ENCODE data around the gene BMP2K.

BMP2K gene

DNA sequence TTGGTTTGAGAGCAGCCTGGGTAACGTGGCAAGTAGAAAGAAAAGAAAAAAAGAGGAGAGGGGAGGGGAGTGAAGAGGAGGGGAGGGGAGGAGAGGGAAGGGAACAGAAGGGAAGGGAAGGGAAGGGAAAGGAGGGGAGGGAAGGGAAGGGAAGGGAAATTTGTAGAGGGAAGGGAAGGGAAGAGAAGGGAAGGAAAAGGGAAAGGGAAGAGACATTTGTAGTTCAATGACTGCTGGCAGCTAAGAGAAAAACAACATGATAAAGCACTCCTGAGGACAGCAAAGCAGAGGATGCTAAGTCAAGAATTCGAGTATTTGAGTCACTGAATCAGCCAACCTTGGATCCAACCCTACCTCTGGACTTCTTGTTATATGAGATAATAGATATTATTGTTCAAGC lies 38.2 kb upstream of the BMP2K start:
- TF ChIP-seq, protein P1, sequence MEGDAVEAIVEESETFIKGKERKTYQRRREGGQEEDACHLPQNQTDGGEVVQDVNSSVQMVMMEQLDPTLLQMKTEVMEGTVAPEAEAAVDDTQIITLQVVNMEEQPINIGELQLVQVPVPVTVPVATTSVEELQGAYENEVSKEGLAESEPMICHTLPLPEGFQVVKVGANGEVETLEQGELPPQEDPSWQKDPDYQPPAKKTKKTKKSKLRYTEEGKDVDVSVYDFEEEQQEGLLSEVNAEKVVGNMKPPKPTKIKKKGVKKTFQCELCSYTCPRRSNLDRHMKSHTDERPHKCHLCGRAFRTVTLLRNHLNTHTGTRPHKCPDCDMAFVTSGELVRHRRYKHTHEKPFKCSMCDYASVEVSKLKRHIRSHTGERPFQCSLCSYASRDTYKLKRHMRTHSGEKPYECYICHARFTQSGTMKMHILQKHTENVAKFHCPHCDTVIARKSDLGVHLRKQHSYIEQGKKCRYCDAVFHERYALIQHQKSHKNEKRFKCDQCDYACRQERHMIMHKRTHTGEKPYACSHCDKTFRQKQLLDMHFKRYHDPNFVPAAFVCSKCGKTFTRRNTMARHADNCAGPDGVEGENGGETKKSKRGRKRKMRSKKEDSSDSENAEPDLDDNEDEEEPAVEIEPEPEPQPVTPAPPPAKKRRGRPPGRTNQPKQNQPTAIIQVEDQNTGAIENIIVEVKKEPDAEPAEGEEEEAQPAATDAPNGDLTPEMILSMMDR (IDR thresholded peaks at IDR 0.05; ENCODE audit: borderline replicate concordance, control extremely low read depth, extremely low read depth, insufficient read depth, missing control alignments) = no peak
- DNase-seq (ENCODE audit: low spot score) = no peak
- in situ Hi-C loops (cut with MboI; ENCODE audit: low sequenced_read_pairs, unreplicated experiment) = no loop called here

GRCh38 chr4:78742300-78742699 lies 33.9 kb upstream of the BMP2K start:
- TF ChIP-seq, protein P1 (IDR thresholded peaks at IDR 0.05; ENCODE audit: borderline replicate concordance, control extremely low read depth, extremely low read depth, insufficient read depth, missing control alignments) = no peak
- no peak for DNase-seq (ENCODE audit: low spot score)
- in situ Hi-C loops (cut with MboI; ENCODE audit: low sequenced_read_pairs, unreplicated experiment) = no loop called here

GRCh38 chr4:78747475-78747922 lies 28.7 kb upstream of the BMP2K start:
- in situ Hi-C loops (cut with MboI; ENCODE audit: low sequenced_read_pairs, unreplicated experiment) = no loop called here
- DNase-seq (ENCODE audit: low spot score) = no peak
- TF ChIP-seq, protein P1 (IDR thresholded peaks at IDR 0.05; ENCODE audit: borderline replicate concordance, control extremely low read depth, extremely low read depth, insufficient read depth, missing control alignments) = no peak

- TF ChIP-seq, protein P1 (IDR thresholded peaks at IDR 0.05; ENCODE audit: borderline replicate concordance, control extremely low read depth, extremely low read depth, insufficient read depth, missing control alignments) = no peak
Measured at GRCh38 chr4:78748381-78748780, 27.8 kb upstream of the BMP2K start.

GRCh38 chr4:78749258-78749971 lies 26.7 kb upstream of the BMP2K start:
- in situ Hi-C loops (cut with MboI; ENCODE audit: low sequenced_read_pairs, unreplicated experiment) = no loop called here
- TF ChIP-seq, protein P1 (IDR thresholded peaks at IDR 0.05; ENCODE audit: borderline replicate concordance, control extremely low read depth, extremely low read depth, insufficient read depth, missing control alignments) = no peak
- DNase-seq (ENCODE audit: low spot score) = no peak

More at GRCh38 chr4:78748381-78748780, 27.8 kb upstream of the BMP2K start:
- in situ Hi-C loops (cut with MboI; ENCODE audit: low sequenced_read_pairs, unreplicated experiment) = no loop called here
- no peak for DNase-seq (ENCODE audit: low spot score)

- TF ChIP-seq, protein P1 (IDR thresholded peaks at IDR 0.05; ENCODE audit: borderline replicate concordance, control extremely low read depth, extremely low read depth, insufficient read depth, missing control alignments) = no peak
- DNase-seq (ENCODE audit: low spot score) = no peak
Measured at GRCh38 chr4:78749972-78750727, 26.0 kb upstream of the BMP2K start.

More at GRCh38 chr4:78749972-78750727, 26.0 kb upstream of the BMP2K start:
- in situ Hi-C loops (cut with MboI; ENCODE audit: low sequenced_read_pairs, unreplicated experiment) = no loop called here

Measured in GM13976 (cell line).